GM18861 (cell line): ENCODE results near the gene COQ4.
"Not testable (repeated sequence)": the region's sequence is repeated elsewhere in the genome, so short reads cannot be mapped to it uniquely, and the experiment has no call there.

Source experiments
- ATAC-seq: cut with Tn5 transposase; IDR thresholded peaks from one replicate; pipeline ENCODE4 v1.9.1; 2021; ENCODE audit not compliant: unreplicated experiment

COQ4 gene

DNA sequence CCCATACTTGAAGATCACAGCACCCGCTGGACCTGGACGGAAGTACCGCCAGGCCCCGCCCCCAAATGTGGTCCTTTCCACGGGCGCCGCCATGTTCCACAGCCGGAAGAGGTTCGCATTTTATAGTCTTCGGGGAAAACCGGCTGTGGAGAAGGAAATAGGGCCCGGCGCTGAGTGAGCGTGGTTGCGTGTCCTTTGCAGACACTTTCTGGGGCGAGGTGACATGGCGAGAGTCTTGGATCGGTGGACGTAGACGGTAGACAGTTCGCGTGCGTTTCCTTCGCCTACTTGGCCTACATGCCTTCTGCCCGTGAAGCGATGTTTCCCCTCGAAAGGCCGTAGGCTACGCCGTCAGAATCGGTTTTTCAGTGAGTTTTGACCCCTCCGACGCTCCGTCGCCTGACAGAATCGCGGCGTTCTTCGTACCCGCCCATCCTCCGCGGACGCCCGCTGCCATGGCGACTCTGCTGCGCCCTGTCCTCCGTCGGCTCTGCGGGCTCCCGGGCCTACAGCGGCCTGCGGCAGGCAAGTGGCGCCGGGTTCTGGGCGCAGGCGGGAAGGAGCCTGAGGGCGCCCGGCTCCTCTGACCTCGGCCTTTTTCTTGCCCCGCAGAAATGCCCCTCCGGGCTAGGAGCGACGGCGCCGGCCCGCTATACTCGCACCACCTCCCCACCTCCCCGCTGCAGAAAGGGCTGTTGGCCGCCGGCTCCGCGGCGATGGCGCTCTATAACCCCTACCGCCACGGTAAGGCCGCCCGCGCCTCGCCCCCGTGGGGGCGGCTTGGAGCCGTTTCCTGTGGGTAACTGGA lies at the start of gene COQ4, which contains the start of gene TRUB2:
TSS of gene COQ4 (plus strand) at position 436 of the 808 bp plus-strand sequence. CDS start at position 456, 20 bp downstream.
TSS of gene TRUB2 (minus strand) at position 44 of the 808 bp plus-strand sequence. CDS start at position 5, 39 bp downstream.
- ATAC-seq: peak; percentile 71

DNA sequence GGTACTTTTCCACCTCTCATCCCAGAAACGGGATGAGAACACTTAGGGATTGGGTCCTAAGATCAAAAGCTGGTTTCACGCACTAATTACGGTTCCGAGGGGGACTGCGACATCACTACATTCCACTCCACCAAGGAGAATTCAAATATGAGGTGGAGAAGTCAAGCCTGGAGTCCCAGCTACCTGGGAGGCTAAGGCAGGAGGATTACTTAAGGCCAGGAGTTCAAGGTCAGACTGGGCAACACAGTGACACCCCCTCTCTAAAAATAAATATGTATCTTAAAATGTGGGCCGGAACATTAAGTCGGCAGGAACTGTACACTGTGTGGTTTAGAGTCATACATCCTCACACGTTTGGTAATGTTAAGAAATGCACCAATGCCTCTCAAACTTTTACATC lies 48.4 kb upstream of the COQ4 start:
- ATAC-seq: no peak

DNA sequence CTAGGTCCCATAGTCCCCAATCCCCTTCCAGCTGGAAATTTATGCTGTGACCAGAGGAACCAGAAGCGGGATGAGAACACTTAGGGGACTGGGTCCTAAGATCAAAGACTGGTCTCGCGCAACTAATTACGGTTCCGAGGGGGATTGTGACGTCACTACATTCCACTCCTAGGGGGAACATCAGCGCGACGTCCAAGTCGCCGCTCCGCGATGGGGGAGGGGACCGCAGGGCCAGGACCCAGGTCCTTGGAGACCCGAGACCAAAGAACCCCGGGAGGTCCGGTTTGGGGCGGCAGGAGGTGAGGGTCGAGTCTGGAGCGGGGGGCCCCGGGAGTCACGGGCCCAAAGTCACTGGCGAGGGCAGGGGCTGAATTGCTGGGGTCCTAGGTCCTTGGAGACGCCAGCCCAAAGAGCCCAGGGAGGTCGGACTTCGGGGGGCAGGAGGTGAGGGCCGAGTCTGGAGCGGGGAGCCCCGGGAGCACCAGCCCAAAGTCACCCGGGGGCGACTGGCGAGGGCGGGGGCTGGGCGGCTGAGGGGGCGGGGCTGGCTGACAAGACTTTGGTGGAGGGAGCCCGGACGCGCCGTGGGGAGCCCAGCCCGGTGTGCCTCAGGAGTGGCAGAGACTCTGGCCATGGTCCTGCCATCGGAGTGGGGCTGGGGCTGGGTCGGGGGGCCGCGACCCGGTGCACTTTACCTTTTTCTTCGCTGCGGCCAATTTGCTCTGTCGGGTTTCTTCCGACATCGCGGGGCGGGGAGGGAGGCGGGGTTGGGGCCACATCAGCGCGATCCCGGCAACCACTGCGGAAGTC lies 47.2 kb upstream of the COQ4 start, which contains the start of gene GOLGA2:
TSS of gene GOLGA2 (minus strand) at position 810 of the 810 bp plus-strand sequence. CDS start at position 779, 31 bp downstream.
- peak; percentile 13 for ATAC-seq

DNA sequence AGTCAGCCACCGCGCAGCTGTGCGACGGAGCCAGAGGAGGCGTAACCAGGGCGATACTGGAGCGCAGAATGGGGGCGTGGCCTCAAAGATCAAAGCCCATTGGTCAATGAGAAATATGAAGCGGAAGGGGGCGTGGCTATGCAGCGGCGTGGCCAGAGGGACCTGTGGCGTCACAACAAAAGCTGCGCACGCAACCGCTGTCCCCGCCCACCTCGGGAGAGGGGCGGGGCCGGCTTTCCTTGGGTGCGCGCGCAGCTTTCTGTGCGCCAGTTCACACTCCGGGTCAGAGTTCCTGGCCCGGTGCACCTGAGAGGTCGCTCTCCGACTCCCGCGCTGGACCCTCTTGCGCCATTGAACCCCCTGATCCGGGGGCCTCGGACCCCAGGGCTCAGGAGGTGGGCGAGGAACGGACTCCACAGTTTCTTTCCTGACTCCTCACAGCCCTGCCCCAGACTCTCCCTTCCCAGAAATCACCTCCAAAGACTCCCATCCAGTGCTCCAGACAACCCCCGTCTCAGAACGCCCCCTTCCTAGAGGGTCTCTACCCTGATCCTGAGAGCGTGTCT lies 46.5 kb upstream of the COQ4 start, which contains the start of gene SWI5:
TSS of gene SWI5 (plus strand) at position 269 of the 566 bp plus-strand sequence.
- ATAC-seq: peak; percentile 91

DNA sequence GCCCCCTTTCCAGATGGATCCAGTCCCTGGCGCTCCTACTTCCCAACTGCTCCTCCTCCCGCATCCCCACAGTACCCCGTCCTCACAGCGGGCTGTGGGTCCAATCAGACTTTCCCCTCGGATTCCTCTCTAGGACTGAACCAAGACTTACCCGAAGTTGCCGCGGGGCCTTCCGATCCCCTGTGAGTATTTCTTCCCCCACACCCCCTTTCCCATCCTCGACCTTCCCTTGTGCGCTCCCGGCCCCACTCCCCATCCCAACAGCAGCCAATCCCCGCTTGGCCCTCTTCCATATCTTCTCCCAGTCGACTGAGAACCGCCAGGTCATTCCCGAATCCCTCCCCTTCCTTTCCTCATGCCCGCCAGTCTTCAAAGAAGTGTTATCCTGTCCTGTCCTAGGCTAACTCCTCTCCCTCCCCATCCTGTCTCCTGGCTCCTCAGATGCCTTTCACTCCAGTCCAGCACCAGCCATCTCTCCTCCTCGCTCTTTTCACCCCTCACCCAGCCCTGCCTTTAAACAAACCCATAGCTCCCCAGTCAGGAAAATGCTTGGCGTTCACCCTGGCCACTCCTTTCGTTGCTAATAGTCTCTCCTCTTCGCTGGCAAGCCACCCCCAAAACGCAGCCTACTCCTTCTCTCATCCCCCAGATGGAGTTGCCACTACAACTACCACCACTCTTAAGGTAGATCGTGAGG lies 45.9 kb upstream of the COQ4 start:
- ATAC-seq: no peak

DNA sequence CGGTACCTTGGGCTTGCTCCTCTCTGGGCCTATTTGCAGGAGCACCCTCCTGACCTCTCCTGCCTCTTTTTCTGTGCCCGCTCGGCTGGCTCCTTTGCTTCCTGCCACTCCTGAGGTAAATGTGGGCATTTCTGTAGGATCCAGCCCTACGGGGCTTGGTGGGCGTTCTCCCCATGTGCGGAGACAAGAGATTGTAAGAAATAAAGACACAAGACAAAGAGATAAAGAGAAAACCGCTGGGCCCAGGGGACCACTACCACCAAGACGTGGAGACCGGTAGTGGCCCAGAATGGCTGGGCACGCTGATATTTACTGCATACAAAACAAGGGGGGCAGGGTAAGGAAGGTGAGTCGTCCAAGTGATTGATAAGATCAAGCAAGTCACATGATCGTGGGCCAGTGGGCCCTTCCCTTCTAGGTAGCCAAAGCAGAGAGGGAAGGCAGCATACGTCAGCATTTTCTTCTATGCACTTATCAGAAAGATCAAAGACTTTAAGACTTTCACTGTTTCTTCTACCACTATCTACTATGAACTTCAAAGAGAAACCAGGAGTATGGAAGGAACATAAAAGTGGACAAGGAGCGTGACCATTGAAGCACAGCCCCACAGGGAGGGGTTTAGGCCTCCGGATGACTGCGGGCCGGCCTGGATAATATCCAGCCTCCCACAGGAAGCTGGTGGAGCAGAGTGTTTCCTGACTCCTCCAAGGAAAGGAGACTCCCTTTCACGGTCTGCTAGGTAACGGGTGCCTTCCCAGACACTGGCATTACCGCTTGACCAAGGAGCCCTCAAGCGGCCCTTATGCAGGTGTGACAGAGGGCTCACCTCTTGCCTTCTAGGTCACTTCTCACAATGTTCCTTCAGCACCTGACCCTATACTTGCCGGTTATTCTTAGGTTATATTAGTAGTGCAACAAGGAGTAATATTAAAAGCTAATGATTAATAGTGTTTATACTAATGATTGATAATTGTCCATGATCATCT lies 43.3 kb upstream of the COQ4 start:
- not testable (repeated sequence) for ATAC-seq

DNA sequence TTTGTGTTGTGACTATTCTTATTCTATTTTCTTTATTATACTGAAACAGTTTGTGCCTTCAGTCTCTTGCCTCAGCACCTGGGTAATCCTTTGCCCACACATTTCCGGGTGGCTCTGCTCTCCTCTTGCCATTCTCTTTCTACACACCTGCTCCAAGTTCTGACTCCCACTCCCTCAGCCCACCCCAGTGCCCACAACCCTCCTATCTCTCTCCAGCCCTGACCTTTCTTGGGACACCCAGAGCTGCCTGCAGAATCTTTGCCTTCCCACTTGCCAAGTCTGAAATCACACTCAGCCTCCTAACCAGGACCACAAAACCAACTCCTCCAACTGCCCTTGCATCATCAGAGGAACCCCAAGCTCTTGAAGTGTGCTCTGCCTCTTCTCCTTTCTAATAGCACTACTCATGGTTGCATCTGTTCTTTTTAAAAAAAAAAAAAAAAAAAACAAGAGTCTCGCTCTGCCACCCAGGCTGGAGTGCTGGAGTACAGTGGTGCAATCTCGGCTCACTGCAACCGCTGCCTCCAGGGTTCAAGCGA lies 42.5 kb upstream of the COQ4 start:
- no peak for ATAC-seq

DNA sequence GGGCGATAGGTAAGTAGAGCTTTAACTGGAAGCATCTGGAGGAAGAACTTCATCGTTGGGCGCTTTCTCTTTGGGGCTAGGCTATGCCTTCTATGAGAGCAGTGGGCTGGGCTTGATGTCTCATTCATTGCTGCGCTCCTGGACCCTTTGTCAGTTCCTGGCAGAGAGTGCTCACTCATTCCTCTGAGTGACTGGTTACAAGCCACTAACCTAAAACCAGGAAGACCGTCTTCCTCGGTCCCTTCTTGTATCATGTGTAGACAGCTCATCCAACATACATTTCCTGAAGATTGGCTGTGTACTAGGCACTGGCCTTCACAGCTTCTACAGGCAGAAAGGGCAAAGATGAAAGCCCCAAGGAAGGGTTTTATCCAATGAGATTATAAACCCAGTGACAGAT lies 40.1 kb upstream of the COQ4 start:
- ATAC-seq: no peak

DNA sequence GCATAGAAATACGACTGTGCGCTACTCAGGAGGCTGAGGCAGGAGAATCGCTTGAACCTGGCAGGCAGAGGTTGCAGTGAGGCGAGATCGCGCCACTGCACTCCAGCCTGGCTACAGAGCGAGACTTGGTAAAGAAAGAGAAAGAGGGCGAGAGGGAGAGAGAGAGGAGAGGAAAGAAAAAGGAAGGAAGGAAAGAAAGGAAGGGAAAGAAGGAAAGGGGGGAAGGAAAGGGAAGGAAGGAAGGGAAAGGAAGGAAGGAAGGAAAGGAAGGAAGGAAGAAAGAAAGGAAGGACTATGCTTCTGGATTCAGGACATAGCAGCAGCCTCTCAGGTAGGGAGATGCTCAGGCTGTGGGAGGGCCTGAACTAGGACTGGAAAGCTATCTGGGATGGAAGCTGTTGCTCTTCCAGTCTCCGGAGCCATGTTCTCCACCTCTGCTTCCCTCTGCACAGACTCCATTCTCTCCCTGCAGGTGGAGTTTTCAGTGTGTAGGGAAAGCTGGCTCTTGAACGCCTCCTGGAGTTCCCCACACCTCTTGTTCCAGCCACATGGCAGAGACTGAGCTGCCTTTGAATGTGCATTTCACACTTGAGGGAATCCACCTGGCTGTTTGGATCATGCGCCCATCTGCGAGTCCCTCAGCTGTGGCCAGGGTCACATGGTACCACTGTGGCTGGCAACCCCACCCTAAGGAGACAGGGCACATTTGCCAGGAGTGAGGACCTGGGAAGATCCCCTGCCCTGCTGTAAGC lies 37.4 kb upstream of the COQ4 start:
- no peak for ATAC-seq

DNA sequence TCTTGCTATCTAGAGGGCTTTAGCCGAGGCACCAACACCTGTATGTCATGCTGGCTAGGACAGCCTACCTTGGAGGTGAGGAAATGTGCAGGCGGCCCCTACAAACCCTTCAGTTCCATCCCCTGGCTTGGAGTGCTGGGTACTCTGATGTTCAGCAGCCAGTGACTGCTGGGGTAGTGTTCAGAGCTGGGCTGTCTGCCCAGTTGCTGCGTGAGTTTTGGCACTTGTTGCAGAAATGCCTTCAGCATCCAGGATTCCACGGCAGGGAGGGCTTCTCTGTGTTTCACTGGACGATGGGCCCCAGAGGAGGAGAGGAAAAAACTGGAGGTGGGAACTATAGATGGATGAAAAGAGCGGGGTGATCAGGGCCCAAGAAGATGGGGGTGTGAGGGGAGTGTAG lies 36.2 kb upstream of the COQ4 start:
- ATAC-seq: no peak

DNA sequence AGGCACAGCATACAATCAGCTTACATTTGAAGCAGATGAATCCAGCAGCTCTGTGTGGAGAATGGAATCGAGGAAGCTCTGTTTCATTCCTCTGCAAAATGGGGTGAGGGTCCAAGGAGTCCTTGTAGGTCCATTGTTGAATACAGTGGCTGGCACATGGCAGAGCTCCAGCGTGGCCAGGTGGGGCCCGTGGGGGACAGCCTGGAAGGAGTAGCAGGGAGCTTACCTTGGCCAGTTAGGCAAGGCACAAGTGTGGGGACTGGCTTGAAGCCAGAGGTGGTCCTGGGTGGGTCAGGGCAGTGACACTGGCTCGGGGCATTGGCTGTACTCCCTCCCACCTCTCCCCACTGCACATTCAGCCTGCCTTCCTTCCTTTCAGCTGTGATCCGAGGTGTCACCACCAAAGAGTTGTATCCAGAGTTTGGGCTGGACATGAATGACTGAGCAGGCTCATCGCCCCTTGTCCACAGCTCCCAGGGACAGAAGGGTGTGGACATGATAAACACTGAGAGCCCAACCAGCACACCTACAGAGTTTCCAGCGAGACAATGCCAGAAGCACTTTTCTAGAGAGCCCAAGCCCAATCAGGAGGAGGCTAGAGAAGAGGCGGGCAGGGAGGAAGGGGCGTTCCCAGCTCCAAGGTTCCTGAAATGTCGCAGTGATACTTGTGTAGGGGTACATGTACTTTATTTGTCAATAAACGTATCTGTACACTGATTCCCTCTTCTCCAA lies 34.2 kb upstream of the COQ4 start:
- no peak for ATAC-seq

DNA sequence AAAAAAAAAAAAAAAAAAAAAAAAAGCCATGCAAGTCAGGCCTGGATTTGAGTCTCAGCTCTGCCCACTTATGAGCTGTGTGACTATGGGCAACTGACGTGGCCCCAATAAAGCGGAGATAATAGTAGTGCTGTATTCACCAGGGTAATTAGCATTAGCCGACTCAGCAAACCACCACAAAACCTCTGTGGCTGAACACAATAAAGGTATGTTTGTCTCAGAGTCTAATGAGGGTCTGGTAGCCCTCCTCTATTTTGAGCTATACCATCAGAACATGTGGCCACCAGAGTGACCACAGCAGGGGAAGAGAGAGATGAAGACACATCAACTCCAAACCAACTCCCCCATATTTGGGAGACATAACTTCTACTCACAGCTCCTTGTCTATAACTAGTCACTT lies 30.6 kb upstream of the COQ4 start:
- ATAC-seq: no peak

DNA sequence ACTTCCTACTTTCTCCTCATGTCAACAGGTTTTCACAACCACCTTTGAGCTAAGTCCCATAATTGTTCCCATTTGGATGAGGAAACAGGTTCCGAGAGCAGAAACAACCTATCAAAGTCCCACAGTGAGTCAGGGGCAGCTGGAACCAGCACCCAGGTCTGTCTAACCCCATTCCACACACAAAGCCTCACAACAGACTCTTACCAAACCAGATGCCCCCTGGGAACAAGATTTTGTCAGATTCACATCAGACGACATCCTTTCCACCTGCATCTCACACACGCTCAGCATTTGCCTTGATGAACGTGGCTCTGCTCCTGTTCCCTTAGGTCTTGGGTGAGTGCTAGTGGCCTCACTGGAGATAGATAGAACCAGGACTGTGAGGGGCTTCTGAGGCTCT lies 29.5 kb upstream of the COQ4 start:
- ATAC-seq: no peak

DNA sequence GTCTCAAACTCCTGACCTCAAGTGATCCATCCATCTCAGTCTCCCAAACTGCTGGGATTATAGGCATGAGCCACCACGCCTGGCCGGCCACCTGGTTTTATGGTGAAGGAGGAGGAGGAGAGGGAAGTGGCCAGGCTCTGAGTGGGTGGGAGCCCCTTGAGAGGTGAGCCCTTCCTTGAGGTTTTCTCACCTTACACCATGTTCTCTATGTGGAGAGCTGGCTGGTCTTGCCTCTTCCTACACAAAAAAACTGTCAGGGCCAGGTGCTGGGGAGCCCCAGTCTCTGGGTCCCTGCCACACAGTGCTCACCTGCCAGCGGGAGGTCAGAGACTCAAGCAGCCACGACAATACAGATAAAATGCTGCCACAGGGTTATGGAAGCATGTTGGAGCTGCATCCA lies 28.5 kb upstream of the COQ4 start:
- no peak for ATAC-seq

DNA sequence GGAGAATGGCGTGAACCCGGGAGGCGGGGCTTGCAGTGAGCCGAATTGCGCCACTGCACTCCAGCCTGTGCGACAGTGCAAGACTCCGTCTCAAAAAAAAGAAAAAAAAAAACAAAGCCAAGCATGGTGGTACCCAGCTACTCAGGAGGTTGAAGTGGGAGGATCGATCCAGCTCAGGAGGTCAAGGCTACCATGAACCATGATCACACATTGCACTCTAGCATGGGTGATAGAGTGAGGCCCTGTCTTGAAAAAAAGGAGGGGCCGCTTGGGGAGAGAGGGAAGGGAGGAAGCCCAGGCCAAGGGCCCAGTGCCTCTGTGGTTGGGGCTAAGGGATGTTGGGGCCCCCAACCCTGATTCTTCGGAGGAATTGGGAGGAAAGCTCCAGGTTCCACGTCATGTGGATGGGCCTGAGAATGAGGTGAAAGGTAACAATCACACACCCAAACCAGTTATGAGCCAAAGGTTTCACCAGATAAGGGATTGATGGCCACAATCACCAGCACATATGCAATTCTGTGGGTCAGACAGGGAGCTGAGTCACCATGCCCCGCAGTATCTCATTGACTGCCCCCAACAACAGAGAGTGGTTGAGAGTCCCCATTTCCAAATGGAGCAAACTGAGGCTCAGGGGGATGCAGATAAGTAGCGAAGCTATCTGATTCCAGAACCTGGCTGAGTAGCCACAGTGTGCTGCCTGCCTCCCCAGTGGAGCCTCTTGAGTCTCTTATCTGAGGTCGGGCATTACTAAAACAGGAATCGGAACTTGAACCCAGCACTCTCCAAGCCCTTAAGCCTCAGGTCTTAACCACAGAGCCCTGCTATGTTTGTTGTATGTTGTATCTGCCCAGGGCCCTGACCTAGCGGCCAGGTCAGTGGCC lies 26.1 kb upstream of the COQ4 start:
- no peak for ATAC-seq

DNA sequence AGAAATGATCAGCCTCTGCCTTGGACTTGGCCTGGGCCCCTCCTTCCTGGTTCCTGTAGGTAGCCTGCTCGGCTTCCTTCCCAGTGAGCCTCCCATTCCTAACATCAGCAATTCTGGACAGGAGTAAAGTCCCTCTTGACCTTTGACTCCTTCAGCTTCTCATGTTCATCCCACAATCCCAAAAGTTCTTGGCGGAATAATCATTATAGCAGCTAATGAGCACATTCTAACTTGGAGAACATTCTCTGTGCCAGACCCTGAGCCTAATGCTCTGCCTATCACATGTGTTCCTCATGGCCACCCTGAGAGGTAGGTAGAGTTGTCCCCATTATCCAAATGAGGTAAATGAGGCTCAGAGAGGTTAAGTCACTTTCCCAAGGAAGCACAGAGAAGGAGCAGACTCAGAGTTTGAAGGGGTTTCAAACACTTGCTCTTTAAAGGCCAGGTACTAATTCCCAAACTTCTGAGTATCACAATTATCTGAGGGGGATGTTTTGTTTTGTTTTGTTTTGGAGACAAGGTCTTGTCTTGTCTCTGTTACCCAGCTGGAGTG lies 25.3 kb upstream of the COQ4 start:
- ATAC-seq: no peak
